Activated B cell treated with CpG ODN at 0.5 μM for 24 hours (primary cell): ENCODE results near the gene IER3. TPM values are rescaled to one million over a fixed set of nuclear protein-coding genes. Genes with fewer than 3 reads are reported as not detected.

Experiments used
- ATAC-seq: fragments of 200-7000 bp; cut with Tn5 transposase; one replicate; pipeline ENCODE4 v1.10.0; 2021; ENCODE audit warnings: low read depth, mild to moderate bottlenecking, moderate library complexity
- CTCF ChIA-PET: fragments of 350-600 bp; sonication (Branson Sonifier 250); formaldehyde crosslinking; loops from one replicate; lab custom pipeline; 2021; ENCODE audit warnings: antibody characterized with exemption; lab: Charles Lee
- POLR2A ChIA-PET: fragments of 350-600 bp; sonication (Branson Sonifier 250); formaldehyde crosslinking; loops from one replicate; lab custom pipeline; 2021; ENCODE audit warnings: antibody characterized with exemption; lab: Charles Lee
- DNase-seq: peaks from one replicate; pipeline ENCODE4 v3.0.0; 2022
- H3K27ac Mint-ChIP-seq: one replicate; pipeline ENCODE4 v1.8.0; 2020; ENCODE audit warnings: mixed read lengths
- H3K27me3 Mint-ChIP-seq: one replicate; pipeline ENCODE4 v1.8.0; 2021; ENCODE audit warnings: mixed read lengths
- H3K36me3 Mint-ChIP-seq: one replicate; pipeline ENCODE4 v1.8.0; 2021; ENCODE audit warnings: low read depth, mixed read lengths
- H3K4me1 Mint-ChIP-seq: one replicate; pipeline ENCODE4 v1.8.0; 2021; ENCODE audit warnings: mixed read lengths
- H3K4me3 Mint-ChIP-seq: one replicate; pipeline ENCODE4 v1.8.0; 2020; ENCODE audit warnings: mild to moderate bottlenecking, mixed read lengths
- H3K9me3 Mint-ChIP-seq: one replicate; pipeline ENCODE4 v1.8.0; 2020; ENCODE audit warnings: mixed read lengths
- intact Hi-C: fragments of 100-400 bp; cut with micrococcal nuclease; formaldehyde crosslinking; loops from one replicate; pipeline ENCODE4 v1.15.1; 2024
- total RNA-seq: library from RNA; stranded (reverse); gene quantifications from 2 replicates; pipeline ENCODE4 v1.2.3, GENCODE V29; 2022
- TF ChIP-seq, protein P1 (sequence below): fragments of 200-600 bp; IDR thresholded peaks from one replicate; pipeline ENCODE4 v1.8.0; 2022; ENCODE audit warnings: antibody characterized with exemption, mild to moderate bottlenecking

IER3 gene
- total RNA-seq, 1 donor from 2014 or later = 3.3 TPM

DNA sequence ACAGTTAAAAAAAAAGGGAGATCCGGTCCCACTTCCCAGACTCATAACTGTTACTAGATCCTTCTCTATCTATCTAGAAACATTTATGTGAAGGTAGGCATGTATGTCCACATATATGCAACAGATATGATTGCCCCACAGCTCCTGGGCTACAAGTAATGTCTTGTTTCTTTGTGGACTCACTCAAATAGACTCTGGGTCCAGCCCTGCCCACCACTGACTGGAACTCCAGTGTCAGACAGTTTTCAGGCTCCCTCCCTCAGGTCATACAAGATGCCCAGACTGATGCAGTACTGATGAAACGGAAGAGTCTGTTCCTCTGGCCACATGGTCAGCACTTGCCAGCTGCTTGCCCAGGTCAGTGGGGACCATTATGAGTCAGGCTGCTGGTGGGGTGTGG is 30.8 kb upstream of the IER3 start:
- Mint-ChIP-seq H3K36me3 (no peaks in the 10 kb centered on the region), H3K27me3 (peaks cover 15% of the 10 kb centered on the region), H3K4me3 (no peak overlapping the region), H3K27ac (no peak overlapping the region), H3K9me3 (no peaks in the 10 kb centered on the region), H3K4me1 (peaks cover 1% of the 10 kb centered on the region)
- TF ChIP-seq, protein P1, sequence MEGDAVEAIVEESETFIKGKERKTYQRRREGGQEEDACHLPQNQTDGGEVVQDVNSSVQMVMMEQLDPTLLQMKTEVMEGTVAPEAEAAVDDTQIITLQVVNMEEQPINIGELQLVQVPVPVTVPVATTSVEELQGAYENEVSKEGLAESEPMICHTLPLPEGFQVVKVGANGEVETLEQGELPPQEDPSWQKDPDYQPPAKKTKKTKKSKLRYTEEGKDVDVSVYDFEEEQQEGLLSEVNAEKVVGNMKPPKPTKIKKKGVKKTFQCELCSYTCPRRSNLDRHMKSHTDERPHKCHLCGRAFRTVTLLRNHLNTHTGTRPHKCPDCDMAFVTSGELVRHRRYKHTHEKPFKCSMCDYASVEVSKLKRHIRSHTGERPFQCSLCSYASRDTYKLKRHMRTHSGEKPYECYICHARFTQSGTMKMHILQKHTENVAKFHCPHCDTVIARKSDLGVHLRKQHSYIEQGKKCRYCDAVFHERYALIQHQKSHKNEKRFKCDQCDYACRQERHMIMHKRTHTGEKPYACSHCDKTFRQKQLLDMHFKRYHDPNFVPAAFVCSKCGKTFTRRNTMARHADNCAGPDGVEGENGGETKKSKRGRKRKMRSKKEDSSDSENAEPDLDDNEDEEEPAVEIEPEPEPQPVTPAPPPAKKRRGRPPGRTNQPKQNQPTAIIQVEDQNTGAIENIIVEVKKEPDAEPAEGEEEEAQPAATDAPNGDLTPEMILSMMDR = no peak
- intact Hi-C loops = no loop called here
- CTCF ChIA-PET = no interaction called here
- POLR2A ChIA-PET = interaction anchor here (0.7 kb wide), 1 partner anchor 735 kb away, joined by 6 read pairs; no protein-coding TSS in a partner anchor
- no peak for DNase-seq
- ATAC-seq = no peak

DNA sequence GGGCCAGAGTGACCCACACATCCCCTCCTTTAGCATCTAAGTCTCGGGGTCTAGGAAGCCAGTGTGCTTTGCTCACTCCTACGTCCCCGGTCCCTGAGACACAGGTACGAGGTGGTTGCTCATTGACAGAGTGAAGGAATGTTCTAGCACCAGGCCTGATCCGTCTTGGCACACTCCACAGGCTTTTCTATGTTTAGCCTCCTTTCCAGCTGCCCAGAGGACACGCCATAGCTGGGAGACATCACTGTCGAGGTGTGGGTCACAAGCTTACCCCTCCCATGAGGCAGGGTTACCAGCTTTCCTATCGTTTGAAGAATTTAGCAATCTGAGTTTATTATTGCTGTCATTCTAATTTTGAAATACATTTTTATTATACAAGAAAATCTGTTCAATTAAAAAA is 30.4 kb upstream of the IER3 start:
- ChIA-PET CTCF (no interaction called here), POLR2A (no interaction called here)

DNA sequence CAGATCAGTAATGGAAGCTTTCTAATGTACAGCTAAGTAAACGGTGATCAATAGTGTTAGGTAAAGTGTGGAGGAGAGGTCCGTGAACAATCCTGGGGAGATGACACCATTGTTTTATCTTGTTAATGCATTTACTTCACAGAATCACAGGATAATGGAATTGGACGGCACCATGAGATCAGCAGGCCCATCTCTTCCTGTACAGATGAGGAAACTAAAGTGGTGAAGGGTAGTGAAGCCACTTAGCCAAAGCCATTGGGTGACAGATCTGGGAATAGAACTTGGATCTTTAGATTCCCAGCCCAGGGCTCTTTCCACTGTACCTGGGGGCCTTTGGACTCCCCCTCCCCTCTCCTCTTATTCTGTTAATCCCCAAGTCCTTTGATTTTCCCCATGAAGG is 26.2 kb upstream of the IER3 start:
- intact Hi-C loops = no loop called here
- Mint-ChIP-seq H3K27ac (no peak overlapping the region), H3K27me3 (no peaks in the 10 kb centered on the region)

More for the DNA sequence above, 30.4 kb upstream of the IER3 start:
- peaks cover 13% of the 10 kb centered on the region for H3K27me3 Mint-ChIP-seq
- intact Hi-C loops = no loop called here
- peaks cover 4% of the 10 kb centered on the region for H3K4me1 Mint-ChIP-seq
- H3K4me3 Mint-ChIP-seq = no peak overlapping the region
- no peak for DNase-seq
- no peaks in the 10 kb centered on the region for H3K9me3 Mint-ChIP-seq
- H3K27ac Mint-ChIP-seq = no peak overlapping the region
- no peaks in the 10 kb centered on the region for H3K36me3 Mint-ChIP-seq
- ATAC-seq = no peak
- TF ChIP-seq, protein P1 = no peak

DNA sequence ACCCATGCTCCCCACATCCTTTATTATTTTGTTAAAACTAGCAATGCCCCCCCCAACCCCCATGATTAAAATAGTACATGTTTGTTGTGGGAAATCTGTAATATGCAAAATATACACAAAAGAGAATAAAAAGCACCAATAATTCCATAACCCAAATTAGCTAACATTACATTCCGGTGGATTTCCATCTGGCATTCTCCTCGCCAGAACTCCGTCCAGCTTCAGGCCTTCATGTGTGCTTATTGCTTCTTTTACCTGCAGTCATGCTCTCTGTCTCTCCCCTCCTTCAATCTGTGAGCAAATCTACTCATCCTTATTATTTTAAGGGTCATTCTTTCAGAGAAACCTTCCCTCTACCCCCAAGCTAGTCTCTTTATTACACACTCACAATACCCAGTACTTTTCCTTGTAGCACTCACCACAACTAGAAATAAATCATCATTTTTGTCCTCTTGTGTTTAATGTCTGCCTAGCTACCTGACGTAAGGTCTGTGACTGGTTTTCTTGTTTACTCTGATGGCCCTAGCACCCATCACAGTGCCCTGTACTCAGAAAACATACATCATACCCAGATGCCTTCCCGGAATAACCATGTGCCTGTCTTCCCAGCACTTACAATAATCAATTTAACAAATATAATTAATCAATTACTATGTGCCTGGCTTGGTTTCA is 25.6 kb upstream of the IER3 start:
- ATAC-seq = no peak
- H3K27me3 Mint-ChIP-seq = peaks cover 2% of the 10 kb centered on the region
- ChIA-PET CTCF (interaction anchor here (0.6 to 1.0 kb wide), 2 partner anchors 60 to 414 kb away, joined by 3 read pairs; no protein-coding TSS in a partner anchor), POLR2A (no interaction called here)
- no peak for DNase-seq
- H3K4me1 Mint-ChIP-seq = peaks cover 13% of the 10 kb centered on the region
- TF ChIP-seq, protein P1 = no peak
- no peaks in the 10 kb centered on the region for H3K9me3 Mint-ChIP-seq
- intact Hi-C loops = no loop called here
- H3K4me3 Mint-ChIP-seq = no peak overlapping the region
- no peak overlapping the region for H3K27ac Mint-ChIP-seq
- H3K36me3 Mint-ChIP-seq = no peaks in the 10 kb centered on the region

More for the DNA sequence above, 26.2 kb upstream of the IER3 start:
- Mint-ChIP-seq H3K4me3 (no peak overlapping the region), H3K9me3 (no peaks in the 10 kb centered on the region), H3K4me1 (peaks cover 13% of the 10 kb centered on the region), H3K36me3 (no peaks in the 10 kb centered on the region)
- CTCF ChIA-PET = no interaction called here
- no peak for ATAC-seq
- DNase-seq = no peak
- POLR2A ChIA-PET = no interaction called here
- TF ChIP-seq, protein P1 = no peak

GRCh38 chr6:30769088-30769852 is 24.9 kb upstream of the IER3 start:
- Mint-ChIP-seq H3K4me3 (no peak overlapping the region), H3K4me1 (peaks cover 13% of the 10 kb centered on the region), H3K27ac (no peak overlapping the region), H3K9me3 (peaks cover 2% of the 10 kb centered on the region), H3K27me3 (peaks cover 7% of the 10 kb centered on the region), H3K36me3 (no peaks in the 10 kb centered on the region)
- TF ChIP-seq, protein P1 = no peak
- CTCF ChIA-PET = interaction anchor here (0.6 to 1.0 kb wide), 2 partner anchors 61 to 413 kb away, joined by 3 read pairs; no protein-coding TSS in a partner anchor
- POLR2A ChIA-PET = no interaction called here
- no peak for ATAC-seq
- intact Hi-C loops = no loop called here
- DNase-seq = no peak
